Measurements from ENCODE around the gene AGK. TPM values are rescaled to one million over a fixed set of nuclear protein-coding genes. Genes with fewer than 3 reads are reported as not detected.

Gene AGK
- total RNA-seq, 2 donors from 2014 or later = 19.6 to 21.1 TPM

DNA sequence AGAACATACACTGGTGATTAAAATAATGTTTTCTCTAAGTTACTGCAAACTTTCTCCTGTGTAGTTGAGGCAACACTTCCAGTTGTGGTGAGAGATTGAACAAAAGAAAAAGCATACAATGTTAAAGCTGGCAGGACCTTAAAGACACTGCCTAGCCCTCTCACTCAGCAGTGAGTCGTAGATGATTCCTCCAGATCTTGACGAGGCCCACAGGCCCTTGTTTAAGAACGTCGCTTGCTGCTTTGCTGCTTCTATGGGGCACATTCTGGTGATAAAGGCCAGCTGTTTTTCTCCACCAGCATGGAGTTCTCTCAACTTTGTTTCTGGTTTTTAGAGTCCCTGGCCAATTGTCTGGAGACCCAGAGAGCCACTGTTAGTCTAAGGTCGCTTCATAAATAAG, 153.5 kb downstream of the AGK start:
- intact Hi-C loops (cut with DNase I) = no loop called here
- Histone ChIP-seq H3K27me3 (no peaks in the 10 kb centered on the region), H3K27ac (no peak overlapping the region), H3K4me1 (peaks cover 13% of the 10 kb centered on the region), H3K9me3 (no peaks in the 10 kb centered on the region), H3K9ac (ENCODE audit: low read depth in 2 of 2, low read length in 2 of 2) (peak overlapping the region in 1 of 2 donors; percentile 2), H3K36me3 (no peaks in the 10 kb centered on the region), H3K4me3 (no peak overlapping the region)
- DNase-seq = no peak
- TF ChIP-seq, protein P1, sequence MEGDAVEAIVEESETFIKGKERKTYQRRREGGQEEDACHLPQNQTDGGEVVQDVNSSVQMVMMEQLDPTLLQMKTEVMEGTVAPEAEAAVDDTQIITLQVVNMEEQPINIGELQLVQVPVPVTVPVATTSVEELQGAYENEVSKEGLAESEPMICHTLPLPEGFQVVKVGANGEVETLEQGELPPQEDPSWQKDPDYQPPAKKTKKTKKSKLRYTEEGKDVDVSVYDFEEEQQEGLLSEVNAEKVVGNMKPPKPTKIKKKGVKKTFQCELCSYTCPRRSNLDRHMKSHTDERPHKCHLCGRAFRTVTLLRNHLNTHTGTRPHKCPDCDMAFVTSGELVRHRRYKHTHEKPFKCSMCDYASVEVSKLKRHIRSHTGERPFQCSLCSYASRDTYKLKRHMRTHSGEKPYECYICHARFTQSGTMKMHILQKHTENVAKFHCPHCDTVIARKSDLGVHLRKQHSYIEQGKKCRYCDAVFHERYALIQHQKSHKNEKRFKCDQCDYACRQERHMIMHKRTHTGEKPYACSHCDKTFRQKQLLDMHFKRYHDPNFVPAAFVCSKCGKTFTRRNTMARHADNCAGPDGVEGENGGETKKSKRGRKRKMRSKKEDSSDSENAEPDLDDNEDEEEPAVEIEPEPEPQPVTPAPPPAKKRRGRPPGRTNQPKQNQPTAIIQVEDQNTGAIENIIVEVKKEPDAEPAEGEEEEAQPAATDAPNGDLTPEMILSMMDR (IDR thresholded peaks at IDR 0.05) = no peak

Other genes starting within 250 kb of the AGK start
- 10 to 100 TPM; 32.3 to 38.1 TPM for gene DENND11, start 150.8 kb downstream of the AGK start, total RNA-seq
- gene WEE2, start 156.9 kb downstream of the AGK start, total RNA-seq = not detected
- 100 to 1,000 TPM in 1 of 2 donors, 10 to 100 TPM in 1; 76.7 to 130 TPM for gene SSBP1, start 186.9 kb downstream of the AGK start, total RNA-seq
- under 1 TPM; 0.58 to 0.94 TPM for gene TAS2R3, start 212.7 kb downstream of the AGK start, total RNA-seq
- under 1 TPM; 0.62 to 0.66 TPM for gene TAS2R4, start 225.3 kb downstream of the AGK start, total RNA-seq
- 1 to 10 TPM in 1 of 2 donors, under 1 TPM in 1; 0.98 to 1.2 TPM for gene TAS2R5, start 238.8 kb downstream of the AGK start, total RNA-seq

All from colonic mucosa (tissue), 4 donors.